GM12878 (cell line): Measurements from ENCODE around the gene DRD3. TPM values are rescaled to one million over a fixed set of nuclear protein-coding genes. Genes with fewer than 3 reads are reported as not detected.

ENCODE experiments used
- ATAC-seq: fragments of 200-7000 bp; cut with Tn5 transposase; 3 replicates; pipeline ENCODE4 v1.9.1; 2020; ENCODE audit warnings: mild to moderate bottlenecking, moderate library complexity
- BruUV-seq: library from RNA; stranded (reverse); fragments of 400-500 nt; replicated peaks from 2 replicates; lab custom pipeline; 2021; lab: Mats Ljungman, UMichigan
- CTCF ChIA-PET: fragments of 300-600 bp; sonication (Branson Sonifier 250); formaldehyde crosslinking; extraction: SDS; loops from one replicate; lab custom pipeline; 2021; ENCODE audit warnings: inconsistent platforms; lab: Yijun Ruan, JAX
- POLR2A ChIA-PET: fragments of 350-600 bp; formaldehyde crosslinking; extraction: SDS; loops from one replicate; lab custom pipeline; 2021; ENCODE audit warnings: inconsistent platforms; lab: Charles Lee
- RAD21 ChIA-PET: fragments of 300-600 bp; sonication (Branson Sonifier 250); formaldehyde crosslinking; loops from one replicate; lab custom pipeline; 2023; ENCODE audit warnings: antibody characterized with exemption; ENCODE audit not compliant: unreplicated experiment; lab: Charles Lee
- SMC1A ChIA-PET: fragments of 300-600 bp; sonication (Branson Sonifier 250); formaldehyde crosslinking; loops from one replicate; lab custom pipeline; 2023; ENCODE audit not compliant: unreplicated experiment, uncharacterized antibody; lab: Charles Lee
- DNase-seq: peaks from one replicate; pipeline ENCODE4 v3.0.0-alpha.2; 2011; ENCODE audit warnings: low read depth, low spot score
- FAIRE-seq: peaks from 3 replicates; lab custom pipeline; 2011; peaks lifted over from hg19 to GRCh38; lab: Jason Lieb, UNC
- H2AFZ ChIP-seq: 2 replicates; pipeline ENCODE4 v1.6.0; 2011; ENCODE audit warnings: low read depth, low read length, control low read depth; ENCODE audit not compliant: control insufficient read depth
- H3K27ac ChIP-seq: 2 replicates; pipeline ENCODE4 v1.5.1; 2011; ENCODE audit warnings: control low read depth; ENCODE audit not compliant: control insufficient read depth, insufficient read depth
- H3K27me3 ChIP-seq, 2 experiments: replicated peaks in 1 of 2; 2 replicates each; pipeline versions ENCODE4 v1.6.0 to v1.6.1; 2011; ENCODE audit warnings: low read length in 1 of 2; ENCODE audit not compliant: control insufficient read depth in 2 of 2, insufficient read depth in 2 of 2
- H3K36me3 ChIP-seq, 2 experiments: 2 replicates each; pipeline ENCODE4 v1.5.1; 2011; ENCODE audit warnings: low read length in 1 of 2; ENCODE audit not compliant: control insufficient read depth in 2 of 2, insufficient read depth in 2 of 2
- H3K4me1 ChIP-seq: 2 replicates; pipeline ENCODE4 v1.6.1; 2011; ENCODE audit warnings: mild to moderate bottlenecking, low read length, moderate library complexity, mixed read lengths; ENCODE audit not compliant: control insufficient read depth, insufficient read depth
- H3K4me2 ChIP-seq: 2 replicates; pipeline ENCODE4 v1.6.0; 2011; ENCODE audit warnings: control low read depth; ENCODE audit not compliant: control insufficient read depth, insufficient read depth
- H3K4me3 ChIP-seq: fragments of 200-600 bp; sonication (generic); 2 replicates; pipeline ENCODE4 v1.5.1; 2016
- H3K79me2 ChIP-seq: 2 replicates; pipeline ENCODE4 v1.6.0; 2011; ENCODE audit warnings: low read length; ENCODE audit not compliant: control insufficient read depth, insufficient read depth
- H3K9ac ChIP-seq: 2 replicates; pipeline ENCODE4 v1.8.0; 2011; ENCODE audit warnings: low read length, control low read depth, mixed read lengths; ENCODE audit not compliant: control insufficient read depth, insufficient read depth
- H3K9me3 ChIP-seq: replicated peaks from 3 replicates; pipeline ENCODE4 v1.5.1; 2011; ENCODE audit warnings: mild to moderate bottlenecking, low read length; ENCODE audit not compliant: control insufficient read depth, insufficient read depth
- H4K20me1 ChIP-seq: 2 replicates; pipeline ENCODE4 v1.6.0; 2011; ENCODE audit not compliant: control insufficient read depth, insufficient read depth
- EP300 ChIP-seq, 2 experiments: fragments of 150-350 bp in 1 of 2; IDR thresholded peaks; 2 replicates each; pipeline ENCODE4 v1.6.1; 2011 to 2012; ENCODE audit warnings: low read depth in 2 of 2, low read length in 2 of 2, borderline replicate concordance in 1 of 2, improper control_type of control experiment in 1 of 2, inconsistent platforms in 1 of 2; ENCODE audit not compliant: control insufficient read depth in 1 of 2
- KAT2A ChIP-seq: conservative IDR thresholded peaks from 2 replicates; pipeline ENCODE4 v1.6.1; 2011; ENCODE audit warnings: low read depth, low read length; ENCODE audit not compliant: control insufficient read depth
- MAX ChIP-seq: IDR thresholded peaks from 2 replicates; pipeline ENCODE4 v1.6.1; 2012; ENCODE audit warnings: low read depth, low read length, improper control_type of control experiment
- PAX5 ChIP-seq: IDR thresholded peaks from 2 replicates; pipeline ENCODE4 v1.6.1; 2011; ENCODE audit warnings: low read depth, low read length, borderline replicate concordance
- PBX3 ChIP-seq: IDR thresholded peaks from 2 replicates; pipeline ENCODE4 v1.6.1; 2011; ENCODE audit warnings: mild to moderate bottlenecking, low read depth, low read length, moderate library complexity; ENCODE audit not compliant: insufficient replicate concordance
- RELA ChIP-seq: fragments of 450-650 bp; IDR thresholded peaks from 2 replicates; pipeline ENCODE4 v1.8.0; 2014; ENCODE audit warnings: borderline replicate concordance; ENCODE audit not compliant: partially characterized antibody
- SREBF1 ChIP-seq: IDR thresholded peaks from 2 replicates; pipeline ENCODE4 v1.6.1; 2012; ENCODE audit warnings: mild to moderate bottlenecking, low read length
- ZNF592 ChIP-seq: fragments of 450-650 bp; IDR thresholded peaks from 2 replicates; pipeline ENCODE4 v1.6.1; 2017; ENCODE audit warnings: mild to moderate bottlenecking, moderate library complexity
- WGBS: methylation state at CpG from one replicate; pipeline ENCODE4 v1.1.6; 2016; ENCODE audit warnings: low lambda C conversion rate; ENCODE audit not compliant: insufficient replicate concordance, insufficient coverage; ENCODE audit errors: missing lambda C conversion rate; 5-methylcytosine and 5-hydroxymethylcytosine counted together
- in situ Hi-C: fragments of 300-500 bp; cut with MboI; formaldehyde crosslinking; loops from 9 replicates; pipeline ENCODE4 v1.14.3; 2018; ENCODE audit warnings: mixed read lengths
- intact Hi-C: fragments of 100-400 bp; cut with micrococcal nuclease; formaldehyde crosslinking; loops from one replicate; pipeline ENCODE4 v1.14.2; 2022; ENCODE audit not compliant: unreplicated experiment
- polyA plus RNA-seq, 11 experiments: library from polyadenylated mRNA; depleted of rRNA in 4 of 11; unstranded in 6 of 11; stranded (reverse) in 5 of 11; fragments of >200 nt; fragmentation: Nextera tagmentation in 4 of 11; fragmentation: Illumina TruSeq in 1 of 11; extraction: Ambion mirVana in 4 of 11; extraction: Trizol in 1 of 11; gene quantifications; 1 replicate in 1 of 11; 2 replicates in 10 of 11; pipeline versions ENCODE4 v1.2.1 to v1.2.3, GENCODE V29; 2011 to 2016; ENCODE audit warnings: inconsistent platforms in 2 of 11, missing spikeins in 2 of 11, low read depth in 1 of 11
- total RNA-seq, 4 experiments: library from RNA; depleted of rRNA in 3 of 4; stranded (reverse); fragments of >200 nt in 3 of 4; fragmentation: Illumina TruSeq in 1 of 4; extraction: Trizol in 1 of 4; gene quantifications; 2 replicates each; pipeline versions ENCODE4 v1.2.1 to v1.2.3, GENCODE V29; 2013 to 2021
- TF ChIP-seq, protein P1 (sequence below): IDR thresholded peaks from 2 replicates; pipeline ENCODE4 v1.6.1; 2011; ENCODE audit warnings: borderline replicate concordance, low read depth, mild to moderate bottlenecking, moderate library complexity, low read length; ENCODE audit not compliant: insufficient read depth, poor library complexity, severe bottlenecking

The DRD3 gene
- total and polyA plus RNA-seq, 10 of the 15 experiments (the other 5 are each of a cell fraction or from before 2014, with no cell fraction given) = not detected

- H2AFZ ChIP-seq = no peak overlapping the region
- ChIA-PET RAD21 (no interaction called here), SMC1A (no interaction called here), POLR2A (no interaction called here), CTCF (interaction anchor here (0.7 kb wide), 1 partner anchor 41 kb away, joined by 4 read pairs; no protein-coding TSS in a partner anchor)
- ATAC-seq (no peak), FAIRE-seq (no peak), DNase-seq (no peak)
- H3K4me2 ChIP-seq = no peak overlapping the region
- H3K36me3 ChIP-seq = no peaks in the 10 kb centered on the region
- 27% methylated on average over 3 of the region's 3 CpGs for WGBS
- H4K20me1 ChIP-seq = no peaks in the 10 kb centered on the region
- in situ Hi-C loops (no loop called here), intact Hi-C loops (no loop called here)
- H3K27ac ChIP-seq = no peak overlapping the region
- no peaks in the 10 kb centered on the region; the same call in 2 of the 3 replicates for H3K9me3 ChIP-seq
- no peaks in the 10 kb centered on the region for H3K4me1 ChIP-seq
- H3K4me3 ChIP-seq = no peak overlapping the region
- no TSS peak for BruUV-seq
- TF ChIP-seq RELA (no peak), ZNF592 (no peak), KAT2A (no peak), PBX3 (no peak), MAX (no peak), EP300 (IDR thresholded peaks at IDR 0.05; ENCODE audit: borderline replicate concordance in 1 of 2, control insufficient read depth in 1 of 2, low read depth in 2 of 2, low read length in 2 of 2) (no peak), SREBF1 (no peak), PAX5 (no peak)
- TF ChIP-seq, protein P1, sequence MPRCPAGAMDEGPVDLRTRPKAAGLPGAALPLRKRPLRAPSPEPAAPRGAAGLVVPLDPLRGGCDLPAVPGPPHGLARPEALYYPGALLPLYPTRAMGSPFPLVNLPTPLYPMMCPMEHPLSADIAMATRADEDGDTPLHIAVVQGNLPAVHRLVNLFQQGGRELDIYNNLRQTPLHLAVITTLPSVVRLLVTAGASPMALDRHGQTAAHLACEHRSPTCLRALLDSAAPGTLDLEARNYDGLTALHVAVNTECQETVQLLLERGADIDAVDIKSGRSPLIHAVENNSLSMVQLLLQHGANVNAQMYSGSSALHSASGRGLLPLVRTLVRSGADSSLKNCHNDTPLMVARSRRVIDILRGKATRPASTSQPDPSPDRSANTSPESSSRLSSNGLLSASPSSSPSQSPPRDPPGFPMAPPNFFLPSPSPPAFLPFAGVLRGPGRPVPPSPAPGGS = no peak
- H3K79me2 ChIP-seq = no peaks in the 10 kb centered on the region
- no peaks in the 10 kb centered on the region; a peak in 2 of 4 replicates for H3K27me3 ChIP-seq
- no peak overlapping the region for H3K9ac ChIP-seq
These were observed 64.1 kb downstream of the DRD3 start for GRCh38 chr3:114114719-114115118.
